Naive thymus-derived CD4-positive, alpha-beta T cell (primary cell): ENCODE results near the gene ZNF224. TPM values are rescaled to one million over a fixed set of nuclear protein-coding genes. Genes with fewer than 3 reads are reported as not detected.

Experiments
- ATAC-seq: fragments of 150-1000 bp; cut with Tn5 transposase; 2 replicates; pipeline ENCODE4 v1.10.0; 2021; ENCODE audit warnings: mild to moderate bottlenecking, moderate library complexity
- CTCF ChIA-PET: fragments of 350-600 bp; sonication (Branson Sonifier 250); formaldehyde crosslinking; loops from one replicate; lab custom pipeline; 2021; ENCODE audit warnings: antibody characterized with exemption; lab: Charles Lee
- POLR2A ChIA-PET: fragments of 350-600 bp; sonication (Branson Sonifier 250); formaldehyde crosslinking; loops from one replicate; lab custom pipeline; 2021; ENCODE audit warnings: antibody characterized with exemption, inconsistent platforms; lab: Charles Lee
- DNase-seq, 9 donors: peaks; one replicate each; pipeline versions ENCODE4 v3.0.0 to v3.0.0-alpha.2; 2020 to 2022; ENCODE audit warnings: mixed read lengths in 1 of 9
- H3K27ac ChIP-seq: one replicate; pipeline ENCODE4 v1.7.0; 2013; ENCODE audit warnings: mild to moderate bottlenecking, low read depth, low read length, moderate library complexity
- H3K27me3 ChIP-seq, 2 donors: one replicate each; pipeline ENCODE4 v1.7.0; 2013; ENCODE audit warnings: low read length in 2 of 2, mild to moderate bottlenecking in 2 of 2, moderate library complexity in 2 of 2; ENCODE audit not compliant: control insufficient read depth in 2 of 2, insufficient read depth in 2 of 2
- H3K36me3 ChIP-seq, 3 experiments: 1 replicate in 2 of 3; 2 replicates in 1 of 3; pipeline ENCODE4 v1.7.0; 2013; ENCODE audit warnings: low read length in 3 of 3, mild to moderate bottlenecking in 3 of 3, moderate library complexity in 1 of 3; ENCODE audit not compliant: insufficient read depth in 3 of 3, control insufficient read depth in 2 of 3
- H3K4me1 ChIP-seq, 2 donors: one replicate each; pipeline ENCODE4 v1.7.0; 2013; ENCODE audit warnings: low read length in 2 of 2, mild to moderate bottlenecking in 2 of 2, moderate library complexity in 1 of 2; ENCODE audit not compliant: control insufficient read depth in 2 of 2, insufficient read depth in 2 of 2
- H3K4me3 ChIP-seq: 2 replicates; pipeline ENCODE4 v1.7.0; 2013; ENCODE audit warnings: mild to moderate bottlenecking, low read length
- H3K9me3 ChIP-seq, 3 experiments: 1 replicate in 2 of 3; 2 replicates in 1 of 3; pipeline ENCODE4 v1.7.0; 2013; ENCODE audit warnings: low read length in 3 of 3; ENCODE audit not compliant: control insufficient read depth in 2 of 3
- H3K27ac Mint-ChIP-seq, 9 donors: one replicate each; pipeline ENCODE4 v1.8.0; 2020 to 2022; ENCODE audit warnings: mixed read lengths in 9 of 9, mild to moderate bottlenecking in 8 of 9, moderate library complexity in 5 of 9, inconsistent platforms in 2 of 9
- H3K27me3 Mint-ChIP-seq, 5 donors: one replicate each; pipeline ENCODE4 v1.8.0; 2021 to 2022; ENCODE audit warnings: mixed read lengths in 5 of 5, mild to moderate bottlenecking in 1 of 5
- H3K36me3 Mint-ChIP-seq, 5 donors: one replicate each; pipeline ENCODE4 v1.8.0; 2020 to 2022; ENCODE audit warnings: mixed read lengths in 5 of 5, mild to moderate bottlenecking in 3 of 5, inconsistent platforms in 1 of 5
- H3K4me1 Mint-ChIP-seq, 7 donors: one replicate each; pipeline ENCODE4 v1.8.0; 2020 to 2022; ENCODE audit warnings: mixed read lengths in 7 of 7, mild to moderate bottlenecking in 3 of 7, inconsistent platforms in 1 of 7
- H3K4me3 Mint-ChIP-seq, 10 donors: one replicate each; pipeline ENCODE4 v1.8.0; 2020 to 2022; ENCODE audit warnings: mild to moderate bottlenecking in 10 of 10, mixed read lengths in 10 of 10, moderate library complexity in 6 of 10, inconsistent platforms in 2 of 10
- H3K9me3 Mint-ChIP-seq, 11 donors: one replicate each; pipeline ENCODE4 v1.8.0; 2020 to 2022; ENCODE audit warnings: mixed read lengths in 11 of 11, mild to moderate bottlenecking in 4 of 11, inconsistent platforms in 1 of 11, moderate library complexity in 1 of 11
- intact Hi-C, 2 donors: fragments of 100-400 bp; cut with micrococcal nuclease; formaldehyde crosslinking; loops; one replicate each; pipeline ENCODE4 v1.15.1; 2023
- polyA plus RNA-seq, 2 donors: library from polyadenylated mRNA; unstranded; fragments of 300-500 nt; fragmentation: Illumina TruSeq; gene quantifications; one replicate each; pipeline ENCODE4 v1.2.3, GENCODE V29; 2021
- total RNA-seq, 6 experiments: library from RNA in 5 of 6; stranded (reverse) in 5 of 6; gene quantifications; 1 replicate in 5 of 6; 2 replicates in 1 of 6; pipeline ENCODE4 v1.2.3 and lab custom pipeline; 2021 to 2026

Gene ZNF224
- total and polyA plus RNA-seq, 7 experiments from 2014 or later: 11.1 to 82.0 (median 38.3) TPM

DNA sequence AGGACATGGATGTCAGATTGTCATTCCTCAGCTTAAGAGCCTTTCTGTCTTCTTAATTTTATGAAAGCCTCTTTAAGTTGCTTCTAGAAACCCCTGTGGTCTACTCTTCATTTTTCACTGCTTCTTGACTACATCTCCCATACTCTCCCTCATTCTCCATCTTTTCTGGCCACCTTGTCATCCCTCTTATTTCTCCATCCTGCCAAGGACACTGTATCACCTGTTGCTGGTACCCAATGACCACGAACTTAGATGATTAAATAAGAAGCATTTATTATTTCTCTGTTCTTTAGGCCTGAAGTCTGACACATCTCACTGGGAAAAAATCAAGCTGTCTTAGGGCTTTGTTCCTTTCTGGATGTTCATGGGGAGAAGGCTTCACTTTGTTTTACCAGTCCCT lies 33.1 kb upstream of the ZNF224 start:
- Mint-ChIP-seq H3K27me3 (no peaks in the 10 kb centered on the region), H3K36me3 (peaks cover under 1 to 93% (median 88%) of the 10 kb centered on the region in 5 donors), H3K9me3 (peaks cover 6 to 91% (median 38%) of the 10 kb centered on the region in 11 donors), H3K4me3 (no peak overlapping the region), H3K4me1 (no peaks in the 10 kb centered on the region), H3K27ac (no peak overlapping the region)
- DNase-seq (no peak), ATAC-seq (no peak)
- no peaks in the 10 kb centered on the region for H3K27me3 ChIP-seq
- ChIA-PET POLR2A (no interaction called here), CTCF (no interaction called here)
- intact Hi-C loops: no loop called here
- peaks cover 0 to 73% (median 0%) of the 10 kb centered on the region in 3 experiments for H3K36me3 ChIP-seq
- H3K27ac ChIP-seq: no peak overlapping the region
- no peaks in the 10 kb centered on the region for H3K4me1 ChIP-seq
- no peak overlapping the region for H3K4me3 ChIP-seq
- H3K9me3 ChIP-seq: peaks cover 0 to 33% (median 10%) of the 10 kb centered on the region in 3 experiments

DNA sequence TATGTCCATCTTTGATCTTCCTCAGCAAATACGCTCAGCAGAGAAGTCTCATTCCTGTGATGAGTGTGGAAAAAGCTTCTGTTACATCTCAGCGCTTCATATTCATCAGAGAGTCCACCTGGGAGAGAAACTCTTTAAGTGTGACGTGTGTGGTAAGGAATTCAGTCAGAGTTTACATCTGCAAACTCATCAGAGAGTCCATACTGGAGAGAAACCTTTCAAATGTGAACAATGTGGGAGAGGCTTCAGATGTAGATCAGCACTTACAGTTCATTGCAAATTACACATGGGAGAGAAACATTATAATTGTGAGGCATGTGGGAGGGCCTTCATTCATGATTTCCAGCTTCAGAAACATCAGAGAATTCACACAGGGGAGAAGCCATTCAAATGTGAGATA lies 27.9 kb upstream of the ZNF224 start:
- DNase-seq: no peak
- Histone ChIP-seq H3K4me3 (no peak overlapping the region), H3K36me3 (peaks cover 0 to 46% (median 0%) of the 10 kb centered on the region in 3 experiments), H3K27ac (no peak overlapping the region), H3K4me1 (peaks cover under 1 to 3% of the 10 kb centered on the region in 2 donors), H3K27me3 (no peaks in the 10 kb centered on the region), H3K9me3 (peaks cover 4 to 59% (median 23%) of the 10 kb centered on the region in 3 experiments)
- intact Hi-C loops: no loop called here
- ATAC-seq: no peak
- ChIA-PET POLR2A (no interaction called here), CTCF (no interaction called here)
- H3K4me3 Mint-ChIP-seq: no peak overlapping the region
- peaks cover 21 to 93% (median 59%) of the 10 kb centered on the region in 11 donors for H3K9me3 Mint-ChIP-seq
- H3K27me3 Mint-ChIP-seq: no peaks in the 10 kb centered on the region
- peaks cover 1 to 6% (median 5%) of the 10 kb centered on the region in 7 donors for H3K4me1 Mint-ChIP-seq
- no peak overlapping the region for H3K27ac Mint-ChIP-seq
- H3K36me3 Mint-ChIP-seq: peaks cover 11 to 71% (median 61%) of the 10 kb centered on the region in 5 donors

DNA sequence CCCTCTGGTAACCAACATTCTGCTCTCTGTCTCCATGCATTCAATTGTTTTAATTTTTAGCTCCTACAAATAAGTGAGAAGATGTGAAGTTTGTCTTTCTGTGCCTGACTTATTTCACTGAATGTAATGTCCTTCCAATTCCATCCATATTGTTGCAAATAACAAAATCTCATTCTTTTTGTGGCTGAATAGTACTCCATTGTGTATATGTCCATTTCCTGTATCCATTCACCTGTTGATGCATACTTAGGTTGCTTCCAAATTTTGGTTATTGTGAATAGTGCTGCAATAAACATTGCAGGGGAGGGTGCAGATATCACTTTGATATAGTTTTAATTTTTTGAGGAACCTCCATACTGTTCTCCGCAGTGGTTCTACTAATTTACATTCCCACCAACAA lies 24.7 kb upstream of the ZNF224 start:
- Mint-ChIP-seq H3K9me3 (peaks cover 22 to 72% (median 52%) of the 10 kb centered on the region in 11 donors), H3K27me3 (no peaks in the 10 kb centered on the region), H3K4me1 (peaks cover 20 to 27% (median 22%) of the 10 kb centered on the region in 7 donors), H3K36me3 (peaks cover 25 to 43% (median 36%) of the 10 kb centered on the region in 5 donors), H3K27ac (no peak overlapping the region), H3K4me3 (no peak overlapping the region)
- no peaks in the 10 kb centered on the region for H3K27me3 ChIP-seq
- no peak overlapping the region for H3K27ac ChIP-seq
- DNase-seq (no peak), ATAC-seq (no peak)
- CTCF ChIA-PET: no interaction called here
- POLR2A ChIA-PET: no interaction called here
- peaks cover 15 to 17% of the 10 kb centered on the region in 2 donors for H3K4me1 ChIP-seq
- peaks cover 0 to 15% (median 0%) of the 10 kb centered on the region in 3 experiments for H3K36me3 ChIP-seq
- peaks cover 4 to 49% (median 23%) of the 10 kb centered on the region in 3 experiments for H3K9me3 ChIP-seq
- intact Hi-C loops: no loop called here
- no peak overlapping the region for H3K4me3 ChIP-seq

DNA sequence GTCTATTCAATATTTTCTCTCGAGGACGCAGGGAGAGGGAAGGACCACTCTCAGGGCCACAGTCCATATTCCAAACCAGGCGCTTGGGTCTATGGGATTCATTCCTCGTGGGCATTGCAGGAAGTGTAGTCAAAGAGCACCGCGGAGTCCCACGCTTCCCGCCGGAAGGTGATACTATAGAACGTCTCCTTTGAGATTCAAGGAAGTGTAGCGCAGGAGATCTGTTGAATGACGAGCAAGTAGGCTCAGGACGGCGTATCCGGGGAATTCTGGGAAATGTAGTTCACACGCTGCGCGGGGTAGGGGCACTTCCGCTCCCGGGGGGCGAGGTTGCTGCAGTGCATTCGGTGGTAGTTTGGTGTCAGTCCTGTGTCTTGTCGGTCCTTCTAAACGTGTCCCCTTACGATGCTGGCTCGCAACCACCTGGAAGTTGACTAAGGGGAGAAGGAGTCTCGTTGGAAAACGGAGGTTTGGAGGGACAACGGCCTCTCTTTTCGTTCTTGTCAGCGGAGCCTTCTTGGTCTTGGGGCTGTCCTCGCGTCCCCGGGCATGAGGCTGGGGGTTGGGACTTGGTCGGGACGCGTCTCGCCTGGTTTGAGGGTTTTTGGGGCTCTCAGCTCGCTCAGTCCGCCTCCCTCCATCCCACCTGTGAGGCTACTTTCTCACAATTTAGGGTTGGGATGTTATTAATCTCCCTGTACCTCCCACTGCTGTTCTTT lies 22.2 kb upstream of the ZNF224 start, which contains the start of gene ZNF284:
Gene ZNF284 (plus strand): TSS at position 336 of the 719 bp plus-strand sequence. CDS start 4,231 bp downstream, outside the sequence.
- ChIA-PET CTCF (interaction anchor here (1.5 kb wide), 1 partner anchor 22 kb away, joined by 8 read pairs; the partner anchor contains the start of gene ZNF224), POLR2A (interaction anchor here (0.7 to 1.9 kb wide), 3 partner anchors 21 to 70 kb away, joined by 3 to 9 read pairs (median 3); partner anchors contain the start of gene ZNF224)
- peak; percentile 61 to 88 (median 84) for DNase-seq
- peaks cover 15 to 17% of the 10 kb centered on the region in 2 donors for H3K4me1 ChIP-seq
- H3K4me3 Mint-ChIP-seq: peak within 1 kb of the TSS; percentile 88 to 98 (median 92)
- peaks cover 0 to 4% (median 0%) of the 10 kb centered on the region in 3 experiments for H3K36me3 ChIP-seq
- peaks cover 0 to 28% (median 4%) of the 10 kb centered on the region in 3 experiments for H3K9me3 ChIP-seq
- H3K36me3 Mint-ChIP-seq: peaks cover 14 to 38% (median 30%) of the 10 kb centered on the region in 5 donors
- H3K4me3 ChIP-seq: peak within 1 kb of the TSS; percentile 85
- peak; percentile 99 for ATAC-seq
- intact Hi-C loops: loop anchor here (1.0 to 2.0 kb wide), 13 partner anchors 21 to 233 kb away; partner anchors contain the start of genes ZNF222 (in 2 of the 2), ZNF224 (in 2 of the 2), ZNF225 (in 2 of the 2) and ZNF230 (in 2 of the 2)
- H3K27ac ChIP-seq: peak within 1 kb of the TSS; percentile 63
- H3K27ac Mint-ChIP-seq: peak within 1 kb of the TSS; percentile 47 to 91 (median 75)
- H3K27me3 ChIP-seq: no peaks in the 10 kb centered on the region
- no peaks in the 10 kb centered on the region for H3K27me3 Mint-ChIP-seq
- peaks cover 20 to 40% (median 27%) of the 10 kb centered on the region in 7 donors for H3K4me1 Mint-ChIP-seq
- H3K9me3 Mint-ChIP-seq: peaks cover 13 to 47% (median 34%) of the 10 kb centered on the region in 11 donors

DNA sequence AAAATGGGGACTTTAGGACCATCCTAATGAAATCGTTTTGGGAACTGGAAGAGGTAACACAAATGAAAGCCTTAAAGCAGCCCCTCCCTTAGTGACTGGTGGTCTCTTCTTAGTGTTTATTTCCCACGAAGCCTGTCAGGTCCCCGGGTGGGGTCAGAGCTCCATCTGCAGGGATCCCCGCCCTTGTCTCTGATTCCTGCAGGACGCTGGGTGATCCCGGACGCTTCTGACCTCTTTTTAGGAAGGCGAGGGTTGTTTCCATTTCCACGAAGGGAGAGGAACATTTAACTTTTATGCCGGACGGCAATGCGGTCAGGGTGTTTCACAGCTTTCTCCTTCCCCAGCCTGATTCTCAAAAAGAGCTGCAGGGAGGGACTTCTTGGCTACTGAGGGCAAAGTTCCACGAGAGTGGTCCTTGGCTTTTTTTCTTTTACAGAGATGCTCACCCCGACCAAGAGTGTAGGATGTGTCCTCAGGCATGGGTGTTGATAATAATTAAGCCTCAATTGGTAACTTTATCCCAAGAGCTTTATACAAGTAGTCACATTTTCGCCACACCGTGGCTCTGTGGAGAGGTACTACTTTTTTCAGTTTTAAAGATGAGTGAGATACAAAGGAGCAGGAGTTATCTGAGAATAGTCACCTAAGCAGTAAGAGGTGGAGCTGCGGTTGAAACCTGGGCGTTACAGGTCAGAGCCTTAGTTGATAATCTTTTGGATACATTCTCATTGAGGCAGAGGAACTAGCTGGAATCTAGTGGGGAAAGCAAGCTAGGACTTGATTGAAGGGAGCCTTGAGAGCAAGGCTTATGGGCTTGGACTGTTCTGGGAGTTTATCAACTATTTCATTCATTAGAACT lies 21.4 kb upstream of the ZNF224 start:
- Histone ChIP-seq H3K27ac (no peak overlapping the region), H3K27me3 (no peaks in the 10 kb centered on the region), H3K4me1 (peaks cover 15 to 17% of the 10 kb centered on the region in 2 donors), H3K36me3 (peaks cover 0 to 7% (median 0%) of the 10 kb centered on the region in 3 experiments), H3K4me3 (peak overlapping the region; percentile 85), H3K9me3 (peaks cover 0 to 20% (median 0%) of the 10 kb centered on the region in 3 experiments)
- ATAC-seq (no peak), DNase-seq (no peak)
- H3K4me1 Mint-ChIP-seq: peaks cover 20 to 40% (median 27%) of the 10 kb centered on the region in 7 donors
- peaks cover 11 to 41% (median 28%) of the 10 kb centered on the region in 11 donors for H3K9me3 Mint-ChIP-seq
- CTCF ChIA-PET: interaction anchor here (1.5 kb wide), 1 partner anchor 21 kb away, joined by 8 read pairs; the partner anchor contains the start of gene ZNF224
- POLR2A ChIA-PET: no interaction called here
- peak overlapping the region; percentile 88 to 98 (median 92) for H3K4me3 Mint-ChIP-seq
- peaks cover 14 to 39% (median 31%) of the 10 kb centered on the region in 5 donors for H3K36me3 Mint-ChIP-seq
- H3K27ac Mint-ChIP-seq: peak overlapping the region in 8 of 9 donors; percentile 47 to 91 (median 73)
- H3K27me3 Mint-ChIP-seq: no peaks in the 10 kb centered on the region
- intact Hi-C loops: loop anchor here (1.0 to 2.0 kb wide), 13 partner anchors 21 to 233 kb away; partner anchors contain the start of genes ZNF222 (in 2 of the 2), ZNF224 (in 2 of the 2), ZNF225 (in 2 of the 2) and ZNF230 (in 2 of the 2)

DNA sequence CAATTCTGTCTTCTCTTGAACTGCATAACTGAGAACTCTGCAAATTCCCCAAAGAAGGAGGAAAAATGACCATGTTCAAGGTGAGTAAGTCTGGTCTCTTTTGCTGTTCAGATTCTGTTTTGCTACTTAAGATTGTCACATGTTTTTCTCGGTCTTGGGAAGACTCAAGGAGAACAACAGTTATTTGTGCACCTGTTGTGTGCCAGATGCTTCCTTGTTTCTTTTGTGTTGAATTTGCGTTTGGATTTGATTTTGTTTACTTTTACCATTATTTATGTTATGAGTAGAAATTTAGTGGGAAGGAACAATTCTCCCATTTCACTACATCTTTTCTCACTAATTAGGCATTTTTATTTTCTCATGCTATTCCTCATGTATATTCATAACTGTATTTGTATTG lies 17.8 kb upstream of the ZNF224 start:
- ChIA-PET CTCF (no interaction called here), POLR2A (no interaction called here)
- Mint-ChIP-seq H3K27ac (no peak overlapping the region), H3K9me3 (peaks cover 4 to 25% (median 5%) of the 10 kb centered on the region in 11 donors), H3K36me3 (peaks cover 5 to 53% (median 36%) of the 10 kb centered on the region in 5 donors), H3K4me3 (no peak overlapping the region), H3K4me1 (peaks cover 15 to 34% (median 22%) of the 10 kb centered on the region in 7 donors), H3K27me3 (no peaks in the 10 kb centered on the region)
- intact Hi-C loops: no loop called here
- no peak for DNase-seq
- H3K4me1 ChIP-seq: peaks cover 13 to 15% of the 10 kb centered on the region in 2 donors
- H3K4me3 ChIP-seq: no peak overlapping the region
- H3K9me3 ChIP-seq: no peaks in the 10 kb centered on the region
- H3K27me3 ChIP-seq: no peaks in the 10 kb centered on the region
- no peak overlapping the region for H3K27ac ChIP-seq
- ATAC-seq: no peak
- peaks cover 0 to 25% (median 0%) of the 10 kb centered on the region in 3 experiments for H3K36me3 ChIP-seq
